HL-60 (cell line): Measurements from ENCODE around the gene RAB3A.
"Not testable (repeated sequence)": the region's sequence is repeated elsewhere in the genome, so short reads cannot be mapped to it uniquely, and the experiment has no call there.

ENCODE experiments used
- DNase-seq, 2 experiments: peaks; one replicate each; pipeline ENCODE4 v3.0.0-alpha.2; 2010 to 2020; ENCODE audit warnings: low read depth in 1 of 2, low spot score in 1 of 2
- H3K27ac ChIP-seq: fragments of 250-450 bp; sonication (Bioruptor Pico); replicated peaks from 2 replicates; pipeline ENCODE4 v1.5.1; 2020; ENCODE audit warnings: mild to moderate bottlenecking, moderate library complexity
- H3K27me3 ChIP-seq: fragments of 250-450 bp; sonication (Bioruptor Pico); 2 replicates; pipeline ENCODE4 v1.5.1; 2021; ENCODE audit warnings: mild to moderate bottlenecking, moderate library complexity; ENCODE audit not compliant: insufficient read depth, poor library complexity, severe bottlenecking
- H3K4me3 ChIP-seq: replicated peaks from 2 replicates; pipeline ENCODE4 v1.5.1; 2011; ENCODE audit warnings: mild to moderate bottlenecking, control low read depth, low read length; ENCODE audit not compliant: insufficient read depth
- GABPA ChIP-seq: IDR thresholded peaks from 2 replicates; pipeline ENCODE4 v1.6.1; 2012; ENCODE audit warnings: low read depth
- POLR2AphosphoS5 ChIP-seq: IDR thresholded peaks from 2 replicates; pipeline ENCODE4 v1.6.1; 2012; ENCODE audit warnings: low read depth
- SPI1 ChIP-seq: IDR thresholded peaks from 2 replicates; pipeline ENCODE4 v1.6.1; 2012; ENCODE audit warnings: low read depth, mild to moderate bottlenecking, borderline replicate concordance
- TF ChIP-seq, protein P1 (sequence below): IDR thresholded peaks from 2 replicates; pipeline ENCODE4 v1.6.1; 2012; ENCODE audit warnings: low read depth; ENCODE audit not compliant: insufficient replicate concordance
- TF ChIP-seq, protein P2 (sequence below): IDR thresholded peaks from one replicate; pipeline ENCODE4 v1.5.1; 2011; ENCODE audit warnings: low read length, control low read depth, inconsistent platforms; ENCODE audit not compliant: insufficient read depth

The RAB3A gene

DNA sequence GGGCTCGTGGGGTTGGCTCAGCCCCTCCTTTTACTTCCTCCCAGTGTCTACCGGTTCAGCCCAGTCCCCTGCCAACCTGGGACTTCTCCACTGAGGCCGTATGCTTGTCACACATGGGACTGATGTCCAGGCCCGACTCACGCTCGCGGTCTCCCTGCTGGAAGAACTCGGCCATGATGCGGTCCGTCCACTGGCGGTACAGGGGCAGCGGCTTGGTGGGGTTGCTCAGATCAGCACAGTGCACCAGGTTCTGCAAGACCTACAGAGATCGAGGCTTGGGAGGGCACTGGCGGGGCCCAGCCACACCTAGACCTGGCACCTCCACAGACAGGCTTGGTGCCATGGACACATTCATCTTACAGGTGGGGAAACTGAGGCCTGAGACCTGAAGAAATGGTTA lies 7.8 kb upstream of the RAB3A start:
- no peak for DNase-seq
- no peak overlapping the region for H3K4me3 ChIP-seq
- TF ChIP-seq, protein P1, sequence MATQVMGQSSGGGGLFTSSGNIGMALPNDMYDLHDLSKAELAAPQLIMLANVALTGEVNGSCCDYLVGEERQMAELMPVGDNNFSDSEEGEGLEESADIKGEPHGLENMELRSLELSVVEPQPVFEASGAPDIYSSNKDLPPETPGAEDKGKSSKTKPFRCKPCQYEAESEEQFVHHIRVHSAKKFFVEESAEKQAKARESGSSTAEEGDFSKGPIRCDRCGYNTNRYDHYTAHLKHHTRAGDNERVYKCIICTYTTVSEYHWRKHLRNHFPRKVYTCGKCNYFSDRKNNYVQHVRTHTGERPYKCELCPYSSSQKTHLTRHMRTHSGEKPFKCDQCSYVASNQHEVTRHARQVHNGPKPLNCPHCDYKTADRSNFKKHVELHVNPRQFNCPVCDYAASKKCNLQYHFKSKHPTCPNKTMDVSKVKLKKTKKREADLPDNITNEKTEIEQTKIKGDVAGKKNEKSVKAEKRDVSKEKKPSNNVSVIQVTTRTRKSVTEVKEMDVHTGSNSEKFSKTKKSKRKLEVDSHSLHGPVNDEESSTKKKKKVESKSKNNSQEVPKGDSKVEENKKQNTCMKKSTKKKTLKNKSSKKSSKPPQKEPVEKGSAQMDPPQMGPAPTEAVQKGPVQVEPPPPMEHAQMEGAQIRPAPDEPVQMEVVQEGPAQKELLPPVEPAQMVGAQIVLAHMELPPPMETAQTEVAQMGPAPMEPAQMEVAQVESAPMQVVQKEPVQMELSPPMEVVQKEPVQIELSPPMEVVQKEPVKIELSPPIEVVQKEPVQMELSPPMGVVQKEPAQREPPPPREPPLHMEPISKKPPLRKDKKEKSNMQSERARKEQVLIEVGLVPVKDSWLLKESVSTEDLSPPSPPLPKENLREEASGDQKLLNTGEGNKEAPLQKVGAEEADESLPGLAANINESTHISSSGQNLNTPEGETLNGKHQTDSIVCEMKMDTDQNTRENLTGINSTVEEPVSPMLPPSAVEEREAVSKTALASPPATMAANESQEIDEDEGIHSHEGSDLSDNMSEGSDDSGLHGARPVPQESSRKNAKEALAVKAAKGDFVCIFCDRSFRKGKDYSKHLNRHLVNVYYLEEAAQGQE: no peak
- TF ChIP-seq, protein P2, sequence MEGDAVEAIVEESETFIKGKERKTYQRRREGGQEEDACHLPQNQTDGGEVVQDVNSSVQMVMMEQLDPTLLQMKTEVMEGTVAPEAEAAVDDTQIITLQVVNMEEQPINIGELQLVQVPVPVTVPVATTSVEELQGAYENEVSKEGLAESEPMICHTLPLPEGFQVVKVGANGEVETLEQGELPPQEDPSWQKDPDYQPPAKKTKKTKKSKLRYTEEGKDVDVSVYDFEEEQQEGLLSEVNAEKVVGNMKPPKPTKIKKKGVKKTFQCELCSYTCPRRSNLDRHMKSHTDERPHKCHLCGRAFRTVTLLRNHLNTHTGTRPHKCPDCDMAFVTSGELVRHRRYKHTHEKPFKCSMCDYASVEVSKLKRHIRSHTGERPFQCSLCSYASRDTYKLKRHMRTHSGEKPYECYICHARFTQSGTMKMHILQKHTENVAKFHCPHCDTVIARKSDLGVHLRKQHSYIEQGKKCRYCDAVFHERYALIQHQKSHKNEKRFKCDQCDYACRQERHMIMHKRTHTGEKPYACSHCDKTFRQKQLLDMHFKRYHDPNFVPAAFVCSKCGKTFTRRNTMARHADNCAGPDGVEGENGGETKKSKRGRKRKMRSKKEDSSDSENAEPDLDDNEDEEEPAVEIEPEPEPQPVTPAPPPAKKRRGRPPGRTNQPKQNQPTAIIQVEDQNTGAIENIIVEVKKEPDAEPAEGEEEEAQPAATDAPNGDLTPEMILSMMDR: no peak
- no peak for TF ChIP-seq POLR2AphosphoS5
- TF ChIP-seq SPI1: no peak
- no peak for TF ChIP-seq GABPA
- H3K27me3 ChIP-seq: no peaks in the 10 kb centered on the region
- no peak overlapping the region for H3K27ac ChIP-seq

DNA sequence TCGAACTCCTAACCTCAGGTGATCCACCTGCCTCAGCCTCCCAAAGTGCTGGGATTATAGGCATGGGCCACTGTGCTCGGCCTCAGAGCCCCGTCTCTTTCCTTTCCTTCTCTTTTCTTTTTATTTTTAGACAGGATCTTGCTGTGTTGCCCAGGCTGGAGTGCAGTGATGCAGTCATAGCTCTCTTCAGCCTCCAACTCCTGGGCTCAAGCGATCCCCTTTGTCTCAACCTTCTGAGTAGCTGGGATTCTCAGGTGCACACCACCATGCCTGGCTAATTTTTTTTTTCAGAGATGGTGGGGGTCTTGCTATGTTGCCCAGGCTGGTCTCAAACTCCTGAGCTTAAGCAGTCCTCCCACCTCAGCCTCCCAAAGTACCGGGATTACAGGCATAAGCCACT lies 6.1 kb upstream of the RAB3A start:
- not testable (repeated sequence) for H3K27ac ChIP-seq, DNase-seq, H3K27me3 ChIP-seq, H3K4me3 ChIP-seq

DNA sequence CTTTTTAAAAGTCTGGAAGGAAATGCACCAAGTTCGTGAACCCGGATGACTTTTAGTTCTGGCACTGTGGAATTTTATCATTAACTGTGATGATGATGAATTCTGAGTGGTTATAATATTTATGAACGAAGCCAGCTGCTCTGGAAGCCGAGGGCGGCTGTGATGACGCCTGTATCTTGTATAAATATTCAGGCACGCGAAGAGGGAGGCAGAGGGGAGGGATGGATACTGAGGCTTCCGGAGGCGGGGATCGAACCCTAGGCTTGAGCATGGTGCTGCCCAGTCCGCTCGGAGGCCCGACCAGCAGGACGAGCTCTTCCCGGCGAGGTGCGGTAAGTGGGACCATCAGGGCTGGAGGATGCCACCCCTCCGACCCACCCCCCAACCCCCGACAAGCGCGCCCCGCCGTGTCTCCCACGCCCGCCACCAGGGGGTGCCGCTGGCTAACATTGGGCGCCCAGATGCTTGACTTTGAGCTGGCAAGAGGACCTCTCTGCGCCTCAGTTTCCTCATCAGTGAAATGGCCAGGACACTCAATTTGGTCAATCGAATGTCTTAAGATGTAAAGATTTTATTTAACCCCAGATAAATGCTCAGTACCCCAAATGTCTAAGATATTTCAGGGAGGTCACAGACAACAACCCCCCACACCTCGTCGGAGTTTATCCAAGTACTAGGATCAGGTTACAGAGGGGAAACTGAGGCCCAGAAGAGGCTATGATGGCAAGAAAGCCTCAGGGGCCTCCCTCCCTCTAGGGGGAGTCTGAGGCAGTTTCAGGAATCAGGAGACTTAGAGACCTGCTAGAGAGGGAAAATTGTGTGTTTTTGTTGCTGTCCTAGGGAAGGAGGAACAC lies 4.5 kb upstream of the RAB3A start:
- Histone ChIP-seq H3K27ac (no peak overlapping the region), H3K4me3 (no peak overlapping the region), H3K27me3 (no peaks in the 10 kb centered on the region)
- DNase-seq: peak in 1 of 2 experiments; percentile 36
- TF ChIP-seq POLR2AphosphoS5 (no peak), SPI1 (no peak), GABPA (no peak)
- TF ChIP-seq, protein P2: no peak
- TF ChIP-seq, protein P1: no peak

DNA sequence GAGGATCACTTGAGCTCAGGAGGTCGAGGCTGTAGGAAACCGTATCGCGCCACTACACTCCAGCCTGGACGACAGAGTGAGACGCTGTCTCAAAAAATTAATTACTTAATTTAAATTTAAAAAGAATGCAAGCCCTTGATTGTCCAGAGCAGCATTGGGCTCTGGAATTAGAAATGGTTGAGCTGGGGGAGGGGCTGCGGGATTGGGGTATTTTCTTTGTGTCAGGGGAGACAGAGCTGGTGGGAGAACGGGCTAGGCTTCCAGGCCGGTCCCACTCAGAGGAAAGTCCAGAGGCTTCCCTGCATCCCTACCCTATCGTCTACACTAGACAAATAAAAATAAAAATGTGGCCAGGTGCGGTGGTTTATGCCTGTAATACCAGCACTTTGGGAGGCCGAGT lies 2.2 kb upstream of the RAB3A start:
- TF ChIP-seq POLR2AphosphoS5: no peak
- no peak for TF ChIP-seq SPI1
- TF ChIP-seq, protein P2: no peak
- TF ChIP-seq, protein P1: no peak
- TF ChIP-seq GABPA: no peak
- Histone ChIP-seq H3K4me3 (no peak overlapping the region), H3K27me3 (no peaks in the 10 kb centered on the region), H3K27ac (no peak overlapping the region)
- DNase-seq: no peak
